H1 (cell line): ENCODE measurements around the gene ST6GALNAC3. TPM values are rescaled to one million over a fixed set of nuclear protein-coding genes. Genes with fewer than 3 reads are reported as not detected.
"Not testable (repeated sequence)": the region's sequence is repeated elsewhere in the genome, so short reads cannot be mapped to it uniquely, and the experiment has no call there.

Source experiments
- CTCF ChIA-PET: fragments of 300-600 bp; sonication (Branson Sonifier 250); formaldehyde crosslinking; loops from one replicate; lab custom pipeline; 2021; ENCODE audit not compliant: partially characterized antibody; lab: Charles Lee
- POLR2A ChIA-PET: fragments of 300-600 bp; sonication (Branson Sonifier 250); formaldehyde crosslinking; loops from one replicate; lab custom pipeline; 2021; ENCODE audit warnings: inconsistent platforms; ENCODE audit not compliant: partially characterized antibody; lab: Charles Lee
- DNase-seq, 2 experiments: peaks; one replicate each; pipeline versions ENCODE4 v3.0.0 to v3.0.0-alpha.2; 2010 to 2022; ENCODE audit warnings: low spot score in 2 of 2, low read depth in 1 of 2, mixed read lengths in 1 of 2
- FAIRE-seq: peaks from 2 replicates; lab custom pipeline; 2011; peaks lifted over from hg19 to GRCh38; lab: Jason Lieb, UNC
- H2AFZ ChIP-seq: 2 replicates; pipeline ENCODE4 v1.8.1; 2012; ENCODE audit warnings: low read length, inconsistent platforms
- H2AK5ac ChIP-seq: 2 replicates; pipeline ENCODE4 v1.6.1; 2013; ENCODE audit warnings: low read depth, low read length
- H2BK120ac ChIP-seq: replicated peaks from 2 replicates; pipeline ENCODE3; 2013; ENCODE audit warnings: low read depth, low read length, inconsistent platforms
- H2BK12ac ChIP-seq: 2 replicates; pipeline ENCODE4 v1.6.1; 2013; ENCODE audit warnings: low read depth, low read length
- H2BK15ac ChIP-seq: 2 replicates; pipeline ENCODE4 v1.6.1; 2013; ENCODE audit warnings: low read length
- H2BK20ac ChIP-seq: 2 replicates; pipeline ENCODE4 v1.6.1; 2013; ENCODE audit warnings: low read length
- H2BK5ac ChIP-seq: 2 replicates; pipeline ENCODE4 v1.6.1; 2013; ENCODE audit warnings: low read depth, low read length
- H3K14ac ChIP-seq: 2 replicates; pipeline ENCODE4 v1.6.1; 2013; ENCODE audit warnings: inconsistent platforms; ENCODE audit not compliant: insufficient read length
- H3K18ac ChIP-seq: 2 replicates; pipeline ENCODE4 v1.6.1; 2013; ENCODE audit warnings: low read length; ENCODE audit errors: extremely low read depth
- H3K23ac ChIP-seq: 2 replicates; pipeline ENCODE4 v1.6.1; 2013; ENCODE audit warnings: inconsistent platforms; ENCODE audit not compliant: insufficient read length
- H3K23me2 ChIP-seq: 2 replicates; pipeline ENCODE4 v1.6.1; 2013; ENCODE audit warnings: low read depth, low read length
- H3K27ac ChIP-seq: 2 replicates; pipeline ENCODE4 v1.6.1; 2011; ENCODE audit warnings: low read depth, low read length, inconsistent platforms
- H3K27me3 ChIP-seq, 4 experiments: replicated peaks in 1 of 4; 1 replicate in 1 of 4; 2 replicates in 3 of 4; pipeline versions ENCODE4 v1.6.1 to v1.8.1; 2011 to 2013; ENCODE audit warnings: low read length in 3 of 4, mild to moderate bottlenecking in 3 of 4, inconsistent platforms in 2 of 4, mixed read lengths in 2 of 4, moderate library complexity in 1 of 4; ENCODE audit not compliant: control insufficient read depth in 3 of 4, insufficient read depth in 3 of 4; ENCODE audit errors: extremely low read depth in 1 of 4
- H3K36me3 ChIP-seq, 4 experiments: 2 replicates each; pipeline versions ENCODE4 v1.6.1 to v1.8.1; 2011 to 2013; ENCODE audit warnings: mild to moderate bottlenecking in 4 of 4, low read length in 3 of 4, moderate library complexity in 2 of 4, control low read depth in 1 of 4, inconsistent platforms in 1 of 4; ENCODE audit not compliant: insufficient read depth in 4 of 4, control insufficient read depth in 2 of 4
- H3K4ac ChIP-seq: replicated peaks from 2 replicates; pipeline ENCODE3; 2013; ENCODE audit warnings: low read length, low read depth, mixed read lengths, inconsistent platforms; ENCODE audit not compliant: insufficient read length
- H3K4me1 ChIP-seq, 4 experiments: replicated peaks in 1 of 4; 1 replicate in 1 of 4; 2 replicates in 3 of 4; pipeline versions ENCODE4 v1.6.1 to v1.8.1; 2011 to 2013; ENCODE audit warnings: low read length in 3 of 4, inconsistent platforms in 2 of 4, mixed read lengths in 1 of 4; ENCODE audit not compliant: insufficient read depth in 4 of 4, control insufficient read depth in 3 of 4
- H3K4me2 ChIP-seq, 2 experiments: 2 replicates each; pipeline versions ENCODE4 v1.6.1 to v1.8.1; 2011 to 2013; ENCODE audit warnings: low read depth in 2 of 2, low read length in 2 of 2, control low read depth in 1 of 2, inconsistent platforms in 1 of 2, mild to moderate bottlenecking in 1 of 2; ENCODE audit not compliant: insufficient read depth in 1 of 2
- H3K4me3 ChIP-seq, 4 experiments: fragments of 200-600, 300-600 bp in 1 of 4; sonication (generic), shearing (Covaris generic), sonication (Bioruptor Twin) in 1 of 4; 2 replicates each; pipeline versions ENCODE4 v1.5.1 to v1.8.1; 2011 to 2016; ENCODE audit warnings: low read length in 4 of 4, low read depth in 3 of 4, control low read depth in 2 of 4, inconsistent platforms in 2 of 4, mild to moderate bottlenecking in 2 of 4, mixed read lengths in 1 of 4, moderate library complexity in 1 of 4; ENCODE audit not compliant: insufficient read depth in 2 of 4; ENCODE audit errors: extremely low read depth in 1 of 4
- H3K56ac ChIP-seq: replicated peaks from 2 replicates; pipeline ENCODE3; 2013; ENCODE audit warnings: low read depth, mild to moderate bottlenecking, mixed read lengths, low read length, inconsistent platforms; ENCODE audit not compliant: insufficient read length
- H3K79me1 ChIP-seq: 2 replicates; pipeline ENCODE4 v1.6.1; 2013; ENCODE audit warnings: low read depth, low read length, control low read depth
- H3K79me2 ChIP-seq, 2 experiments: 2 replicates each; pipeline versions ENCODE4 v1.6.1 to v1.8.1; 2012 to 2013; ENCODE audit warnings: low read length in 2 of 2, mild to moderate bottlenecking in 2 of 2, inconsistent platforms in 1 of 2; ENCODE audit not compliant: insufficient read depth in 2 of 2, control insufficient read depth in 1 of 2
- H3K9ac ChIP-seq, 4 experiments: replicated peaks in 1 of 4; 1 replicate in 1 of 4; 2 replicates in 3 of 4; pipeline versions ENCODE4 v1.6.1 to v1.8.1; 2011 to 2013; ENCODE audit warnings: low read depth in 3 of 4, low read length in 3 of 4, control low read depth in 2 of 4, mild to moderate bottlenecking in 2 of 4, moderate library complexity in 2 of 4, inconsistent platforms in 1 of 4; ENCODE audit errors: extremely low read depth in 1 of 4
- H3K9me3 ChIP-seq, 2 experiments: 2 replicates each; pipeline versions ENCODE4 v1.6.1 to v1.8.1; 2012 to 2013; ENCODE audit warnings: mild to moderate bottlenecking in 2 of 2, moderate library complexity in 2 of 2, control low read depth in 1 of 2, inconsistent platforms in 1 of 2, low read depth in 1 of 2, low read length in 1 of 2, mixed read lengths in 1 of 2; ENCODE audit not compliant: insufficient read depth in 2 of 2
- H4K20me1 ChIP-seq, 2 experiments: replicated peaks in 1 of 2; 2 replicates each; pipeline versions ENCODE3 to v1.8.1; 2011 to 2013; ENCODE audit warnings: inconsistent platforms in 2 of 2, low read length in 2 of 2, mild to moderate bottlenecking in 1 of 2; ENCODE audit not compliant: insufficient read depth in 2 of 2, control insufficient read depth in 1 of 2
- H4K5ac ChIP-seq: 2 replicates; pipeline ENCODE4 v1.6.1; 2013; ENCODE audit warnings: low read length, low read depth, mixed read lengths, inconsistent platforms; ENCODE audit not compliant: insufficient read length
- H4K8ac ChIP-seq: 2 replicates; pipeline ENCODE4 v1.8.0; 2013; ENCODE audit warnings: mild to moderate bottlenecking, moderate library complexity, low read length, inconsistent platforms; ENCODE audit not compliant: insufficient read depth; ENCODE audit errors: extremely low read depth
- H4K91ac ChIP-seq: replicated peaks from 2 replicates; pipeline ENCODE3; 2013; ENCODE audit warnings: low read length, mixed read lengths, inconsistent platforms; ENCODE audit not compliant: insufficient read length
- WGBS, 2 experiments: shearing (Covaris generic) in 1 of 2; methylation state at CpG; one replicate each; pipeline versions ENCODE4 v1.1.6 to v1.1.7; 2013 to 2015; ENCODE audit warnings: low lambda C conversion rate in 2 of 2, mixed read lengths in 2 of 2, inconsistent platforms in 1 of 2, low coverage in 1 of 2, missing lambda C conversion rate in 1 of 2; ENCODE audit not compliant: insufficient replicate concordance in 2 of 2, insufficient coverage in 1 of 2, insufficient read length in 1 of 2; ENCODE audit errors: extremely low coverage in 1 of 2, missing lambda C conversion rate in 1 of 2; 5-methylcytosine and 5-hydroxymethylcytosine counted together
- polyA plus RNA-seq, 7 experiments: library from polyadenylated mRNA; depleted of rRNA in 3 of 7; stranded (reverse) in 5 of 7; unstranded in 2 of 7; fragments of >200 nt in 5 of 7; fragments of 200-250 nt in 2 of 7; gene quantifications; 1 replicate in 5 of 7; 2 replicates in 1 of 7; 4 replicates in 1 of 7; pipeline versions ENCODE4 v1.2.1 to v1.2.3, GENCODE V29; 2011 to 2013; ENCODE audit warnings: missing spikeins in 2 of 7, mixed read lengths in 2 of 7
- total RNA-seq: library from RNA; stranded (reverse); fragmentation: NEBNext Ultra II Directional; extraction: Animal tissue kit (Norgen Biotek cat#: 25700); gene quantifications from 2 replicates; pipeline ENCODE4 v1.2.1, GENCODE V29; 2021

Gene ST6GALNAC3
- total and polyA plus RNA-seq, 2 of the 8 experiments (the other 6 are each of a cell fraction or from before 2014, with no cell fraction given) = 4.9 to 19.0 TPM

- H3K79me2 ChIP-seq = peaks cover 0 to 39% of the 10 kb centered on the region in 2 experiments; a peak in 2 of 4 replicates
- ChIA-PET CTCF (interaction anchor here (1.1 kb wide), 1 partner anchor 28 kb away, joined by 3 read pairs; no protein-coding TSS in a partner anchor), POLR2A (interaction anchor here (1.2 kb wide), 1 partner anchor 22 kb away, joined by 3 read pairs; the partner anchor contains the start of gene ST6GALNAC3)
- not testable (repeated sequence) for H3K56ac ChIP-seq, H2AFZ ChIP-seq, H3K27me3 ChIP-seq, H3K4me3 ChIP-seq, H3K9ac ChIP-seq, H3K36me3 ChIP-seq, H2BK120ac ChIP-seq, H3K4ac ChIP-seq, H3K23me2 ChIP-seq, H4K5ac ChIP-seq, H3K9me3 ChIP-seq, H2BK15ac ChIP-seq, H2BK20ac ChIP-seq, FAIRE-seq, H3K27ac ChIP-seq, H3K4me1 ChIP-seq, H3K18ac ChIP-seq, DNase-seq, H3K4me2 ChIP-seq, H3K79me1 ChIP-seq, H3K23ac ChIP-seq, H4K8ac ChIP-seq, H4K20me1 ChIP-seq, H4K91ac ChIP-seq, H2AK5ac ChIP-seq, H2BK12ac ChIP-seq, H2BK5ac ChIP-seq, H3K14ac ChIP-seq
- 85% methylated on average over 8 of the region's 8 CpGs; no CpG with 5 or more reads in 1 of the 2 experiments for WGBS, 2 experiments
Observed at GRCh38 chr1:76097064-76097463, 22.5 kb downstream of the ST6GALNAC3 start.
